K562 (cell line): ENCODE results near the gene HLA-B. TPM values are rescaled to one million over a fixed set of nuclear protein-coding genes. Genes with fewer than 3 reads are reported as not detected.

Source experiments
- ARID1B ChIP-seq: fragments of 450-650 bp; IDR thresholded peaks from 2 replicates; pipeline ENCODE4 v1.6.1; 2016; ENCODE audit warnings: antibody characterized with exemption, mild to moderate bottlenecking, inconsistent platforms
- CHD4 ChIP-seq: fragments of 200-600 bp; sonication (generic); IDR thresholded peaks from 3 replicates; pipeline ENCODE4 v1.6.1; 2012; ENCODE audit warnings: low read depth, mild to moderate bottlenecking, mixed read lengths, low read length, inconsistent platforms; ENCODE audit not compliant: insufficient read depth, insufficient replicate concordance, poor library complexity, severe bottlenecking
- ERF ChIP-seq: fragments of 450-650 bp; formaldehyde crosslinking; IDR thresholded peaks from 2 replicates; pipeline ENCODE4 v1.4.0; 2020; ENCODE audit warnings: mild to moderate bottlenecking, mixed read lengths
- EZH2 ChIP-seq: IDR thresholded peaks from 2 replicates; pipeline ENCODE4 v1.6.1; 2012; ENCODE audit warnings: low read depth, mild to moderate bottlenecking, inconsistent platforms, low read length, borderline replicate concordance
- FOSL1 ChIP-seq: fragments of 200-800 bp; sonication (Bioruptor generic); conservative IDR thresholded peaks from 2 replicates; pipeline ENCODE4 v1.6.1; 2016; ENCODE audit warnings: missing genetic modification characterization, missing compliant biosample characterization
- HDAC1 ChIP-seq, 2 experiments: fragments of 450-650 bp; IDR thresholded peaks; 2 replicates each; pipeline ENCODE4 v1.6.1; 2016 to 2017; ENCODE audit warnings: inconsistent platforms in 1 of 2, mild to moderate bottlenecking in 1 of 2, moderate library complexity in 1 of 2
- KLF10 ChIP-seq: fragments of 250-450 bp; sonication (Bioruptor Pico); IDR thresholded peaks from 2 replicates; pipeline ENCODE4 v1.6.1; 2021; ENCODE audit warnings: matching md5 sums
- KLF13 ChIP-seq: fragments of 450-650 bp; IDR thresholded peaks from 2 replicates; pipeline ENCODE4 v1.6.1; 2016; ENCODE audit warnings: missing genetic modification characterization, low read depth, mild to moderate bottlenecking, missing compliant biosample characterization, moderate library complexity, borderline replicate concordance
- MAFF ChIP-seq: IDR thresholded peaks from 2 replicates; pipeline ENCODE4 v1.6.1; 2012; ENCODE audit warnings: low read length, improper control_type of control experiment
- MIER1 ChIP-seq: fragments of 450-650 bp; IDR thresholded peaks from 2 replicates; pipeline ENCODE4 v1.6.1; 2016; ENCODE audit warnings: antibody characterized with exemption, mild to moderate bottlenecking, low read depth
- SOX6 ChIP-seq: fragments of 450-650 bp; IDR thresholded peaks from 2 replicates; pipeline ENCODE4 v1.6.1; 2014; ENCODE audit warnings: mild to moderate bottlenecking
- SP1 ChIP-seq: sonication (generic); formaldehyde crosslinking; IDR thresholded peaks from 2 replicates; pipeline ENCODE4 v1.8.1; 2022; ENCODE audit warnings: mild to moderate bottlenecking, missing genetic modification reagents
- ZKSCAN8 ChIP-seq: fragments of 200-800 bp; sonication (Bioruptor generic); IDR thresholded peaks from 2 replicates; pipeline ENCODE4 v1.6.1; 2016; ENCODE audit warnings: missing genetic modification characterization, missing compliant biosample characterization
- ZNF165 ChIP-seq: fragments of 250-450 bp; sonication (Bioruptor Pico); IDR thresholded peaks from 2 replicates; pipeline ENCODE4 v1.4.0; 2020; ENCODE audit warnings: borderline replicate concordance
- ZNF699 ChIP-seq: fragments of 250-450 bp; sonication (Bioruptor Pico); IDR thresholded peaks from 2 replicates; pipeline ENCODE4 v1.8.0; 2021; ENCODE audit warnings: mild to moderate bottlenecking, moderate library complexity; ENCODE audit not compliant: insufficient replicate concordance
- ZNF766 ChIP-seq: fragments of 200-800 bp; sonication (Bioruptor generic); conservative IDR thresholded peaks from 2 replicates; pipeline ENCODE4 v1.6.1; 2016; ENCODE audit warnings: missing genetic modification characterization, missing compliant biosample characterization
- polyA plus RNA-seq, 8 experiments: library from polyadenylated mRNA; depleted of rRNA in 4 of 8; stranded (reverse) in 5 of 8; unstranded in 3 of 8; fragments of >200 nt; fragmentation: Nextera tagmentation in 2 of 8; fragmentation: Illumina TruSeq in 1 of 8; extraction: Ambion mirVana in 2 of 8; extraction: Trizol in 1 of 8; gene quantifications; 2 replicates each; pipeline versions ENCODE4 v1.2.1 to v1.2.3, GENCODE V29; 2011 to 2014; ENCODE audit warnings: inconsistent platforms in 1 of 8, missing spikeins in 1 of 8
- total RNA-seq, 7 experiments: library from RNA; depleted of rRNA in 6 of 7; stranded (reverse); fragments of >200 nt in 6 of 7; fragmentation: Illumina TruSeq in 2 of 7; extraction: Trizol in 2 of 7; gene quantifications; 2 replicates each; pipeline versions ENCODE4 v1.2.1 to v1.2.3, GENCODE V29; 2011 to 2021; ENCODE audit warnings: low replicate concordance in 1 of 7
- TF ChIP-seq, protein P1 (sequence below): fragments of 250-450 bp; sonication (Bioruptor Pico); IDR thresholded peaks from 2 replicates; pipeline ENCODE4 v1.4.0; 2020
- TF ChIP-seq, protein P2 (sequence below): fragments of 450-650 bp; IDR thresholded peaks from 2 replicates; pipeline ENCODE4 v1.7.0; 2016; ENCODE audit warnings: borderline replicate concordance

Gene HLA-B
- total and polyA plus RNA-seq, 9 of the 15 experiments (the other 6 are each of a cell fraction or from before 2014, with no cell fraction given), result 0.07 to 9.7 (median 0.65) TPM; not detected in 2

DNA sequence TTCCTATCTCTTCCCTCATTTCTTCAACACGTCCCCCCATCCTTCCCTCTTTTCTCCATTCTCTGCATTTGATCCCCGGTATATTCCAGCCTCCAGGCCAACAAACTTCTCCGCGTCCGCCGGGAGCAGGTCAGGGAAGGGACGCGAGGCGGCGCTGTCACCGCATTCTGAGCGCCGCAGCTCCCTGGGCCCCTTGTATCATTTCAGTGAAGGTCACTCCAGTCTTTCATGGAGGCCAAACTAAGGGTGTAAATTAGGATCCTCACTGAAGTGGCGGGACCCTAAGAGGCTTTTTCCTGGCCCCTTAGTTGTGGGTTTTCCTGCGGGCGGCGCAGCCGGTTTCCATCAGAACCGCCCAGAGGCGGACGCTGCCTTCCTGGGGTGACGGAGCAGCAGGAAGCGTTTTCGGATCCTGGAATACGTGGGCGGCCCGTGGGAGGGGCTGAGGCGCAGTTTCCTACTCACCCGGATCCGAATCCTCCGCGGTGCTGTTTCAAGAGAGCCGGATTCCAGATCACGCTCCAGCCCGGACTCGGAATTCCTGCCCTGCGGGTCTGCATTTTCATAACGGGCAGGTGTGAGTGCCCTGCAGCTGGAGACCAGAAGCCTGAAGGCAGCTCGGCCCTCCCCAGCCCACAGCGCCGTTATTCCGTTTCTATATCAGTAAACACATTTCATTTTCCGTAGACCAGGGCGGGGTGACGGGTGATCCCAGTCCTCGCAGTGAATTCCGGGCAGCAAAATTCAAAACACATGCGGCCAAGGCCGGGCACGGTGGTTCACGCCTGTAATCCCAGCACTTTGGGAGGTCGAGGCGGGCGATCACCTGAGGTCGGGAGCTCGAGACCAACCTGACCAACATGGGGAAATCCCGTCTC is 42.8 kb upstream of the HLA-B start (continued):
- TF ChIP-seq, protein P1, sequence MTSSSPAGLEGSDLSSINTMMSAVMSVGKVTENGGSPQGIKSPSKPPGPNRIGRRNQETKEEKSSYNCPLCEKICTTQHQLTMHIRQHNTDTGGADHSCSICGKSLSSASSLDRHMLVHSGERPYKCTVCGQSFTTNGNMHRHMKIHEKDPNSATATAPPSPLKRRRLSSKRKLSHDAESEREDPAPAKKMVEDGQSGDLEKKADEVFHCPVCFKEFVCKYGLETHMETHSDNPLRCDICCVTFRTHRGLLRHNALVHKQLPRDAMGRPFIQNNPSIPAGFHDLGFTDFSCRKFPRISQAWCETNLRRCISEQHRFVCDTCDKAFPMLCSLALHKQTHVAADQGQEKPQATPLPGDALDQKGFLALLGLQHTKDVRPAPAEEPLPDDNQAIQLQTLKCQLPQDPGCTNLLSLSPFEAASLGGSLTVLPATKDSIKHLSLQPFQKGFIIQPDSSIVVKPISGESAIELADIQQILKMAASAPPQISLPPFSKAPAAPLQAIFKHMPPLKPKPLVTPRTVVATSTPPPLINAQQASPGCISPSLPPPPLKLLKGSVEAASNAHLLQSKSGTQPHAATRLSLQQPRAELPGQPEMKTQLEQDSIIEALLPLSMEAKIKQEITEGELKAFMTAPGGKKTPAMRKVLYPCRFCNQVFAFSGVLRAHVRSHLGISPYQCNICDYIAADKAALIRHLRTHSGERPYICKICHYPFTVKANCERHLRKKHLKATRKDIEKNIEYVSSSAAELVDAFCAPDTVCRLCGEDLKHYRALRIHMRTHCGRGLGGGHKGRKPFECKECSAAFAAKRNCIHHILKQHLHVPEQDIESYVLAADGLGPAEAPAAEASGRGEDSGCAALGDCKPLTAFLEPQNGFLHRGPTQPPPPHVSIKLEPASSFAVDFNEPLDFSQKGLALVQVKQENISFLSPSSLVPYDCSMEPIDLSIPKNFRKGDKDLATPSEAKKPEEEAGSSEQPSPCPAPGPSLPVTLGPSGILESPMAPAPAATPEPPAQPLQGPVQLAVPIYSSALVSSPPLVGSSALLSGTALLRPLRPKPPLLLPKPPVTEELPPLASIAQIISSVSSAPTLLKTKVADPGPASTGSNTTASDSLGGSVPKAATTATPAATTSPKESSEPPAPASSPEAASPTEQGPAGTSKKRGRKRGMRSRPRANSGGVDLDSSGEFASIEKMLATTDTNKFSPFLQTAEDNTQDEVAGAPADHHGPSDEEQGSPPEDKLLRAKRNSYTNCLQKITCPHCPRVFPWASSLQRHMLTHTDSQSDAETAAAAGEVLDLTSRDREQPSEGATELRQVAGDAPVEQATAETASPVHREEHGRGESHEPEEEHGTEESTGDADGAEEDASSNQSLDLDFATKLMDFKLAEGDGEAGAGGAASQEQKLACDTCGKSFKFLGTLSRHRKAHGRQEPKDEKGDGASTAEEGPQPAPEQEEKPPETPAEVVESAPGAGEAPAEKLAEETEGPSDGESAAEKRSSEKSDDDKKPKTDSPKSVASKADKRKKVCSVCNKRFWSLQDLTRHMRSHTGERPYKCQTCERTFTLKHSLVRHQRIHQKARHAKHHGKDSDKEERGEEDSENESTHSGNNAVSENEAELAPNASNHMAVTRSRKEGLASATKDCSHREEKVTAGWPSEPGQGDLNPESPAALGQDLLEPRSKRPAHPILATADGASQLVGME, result 0 out of 2 replicates have a peak, but pooled peaks have one; percentile 17
- TF ChIP-seq ARID1B (peak; percentile 49), SP1 (peak; percentile 49; the same call in 1 of the 2 replicates), SOX6 (peak; percentile 60; the same call in 1 of the 2 replicates), HDAC1 (IDR thresholded peaks at IDR 0.05) (peak in 1 of 2 experiments; percentile 68; a peak in 3 of 4 replicates), ZNF699 (CRISPR knock-in tag) (no peak), KLF10 (CRISPR knock-in tag) (no peak), ERF (CRISPR knock-in tag) (no peak), FOSL1 (tag) (peak; percentile 60), EZH2 (no peak), MAFF (no peak), ZNF766 (CRISPR knock-in tag) (no peak), ZNF165 (CRISPR knock-in tag) (no peak), CHD4 (no peak), KLF13 (tag) (no peak), MIER1 (peak; percentile 62; the same call in 1 of the 2 replicates), ZKSCAN8 (CRISPR knock-in tag) (no peak)
- TF ChIP-seq, protein P2, sequence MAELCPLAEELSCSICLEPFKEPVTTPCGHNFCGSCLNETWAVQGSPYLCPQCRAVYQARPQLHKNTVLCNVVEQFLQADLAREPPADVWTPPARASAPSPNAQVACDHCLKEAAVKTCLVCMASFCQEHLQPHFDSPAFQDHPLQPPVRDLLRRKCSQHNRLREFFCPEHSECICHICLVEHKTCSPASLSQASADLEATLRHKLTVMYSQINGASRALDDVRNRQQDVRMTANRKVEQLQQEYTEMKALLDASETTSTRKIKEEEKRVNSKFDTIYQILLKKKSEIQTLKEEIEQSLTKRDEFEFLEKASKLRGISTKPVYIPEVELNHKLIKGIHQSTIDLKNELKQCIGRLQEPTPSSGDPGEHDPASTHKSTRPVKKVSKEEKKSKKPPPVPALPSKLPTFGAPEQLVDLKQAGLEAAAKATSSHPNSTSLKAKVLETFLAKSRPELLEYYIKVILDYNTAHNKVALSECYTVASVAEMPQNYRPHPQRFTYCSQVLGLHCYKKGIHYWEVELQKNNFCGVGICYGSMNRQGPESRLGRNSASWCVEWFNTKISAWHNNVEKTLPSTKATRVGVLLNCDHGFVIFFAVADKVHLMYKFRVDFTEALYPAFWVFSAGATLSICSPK, result peak; percentile 34; the same call in 1 of the 2 replicates
